Adipose tissue (tissue), 3 donors: Measurements from ENCODE around the gene DNAJB5. TPM values are rescaled to one million over a fixed set of nuclear protein-coding genes. Genes with fewer than 3 reads are reported as not detected.

ENCODE experiments used
- H3K27ac ChIP-seq: one replicate; pipeline ENCODE4 v1.5.1; 2013; ENCODE audit warnings: low read depth, low read length
- WGBS, 3 donors: extraction: QIAGEN DNeasy Blood & Tissue Kit; methylation state at CpG; one replicate each; pipeline ENCODE4 v1.1.7; 2013; 5-methylcytosine and 5-hydroxymethylcytosine counted together
- polyA plus RNA-seq, 3 donors: library from polyadenylated mRNA; stranded (reverse); fragments of 200-250 nt; gene quantifications; one replicate each; pipeline ENCODE4 v1.2.3, GENCODE V29; 2013
- donor health status: healthy with polysubstance abuse.
- donor health status: Bipolar disorder and iron deficiency.
- donor health status: healthy.

Gene DNAJB5
- polyA plus RNA-seq, 3 donors, result 2.3 to 9.3 (median 7.8) TPM

GRCh38 chr9:35029852-35030251 is 40.3 kb downstream of the DNAJB5 start:
- H3K27ac ChIP-seq, result no peak overlapping the region
- 72 to 82% (median 75%) methylated on average over 2 of the region's 2 CpGs for WGBS, 3 donors

DNA sequence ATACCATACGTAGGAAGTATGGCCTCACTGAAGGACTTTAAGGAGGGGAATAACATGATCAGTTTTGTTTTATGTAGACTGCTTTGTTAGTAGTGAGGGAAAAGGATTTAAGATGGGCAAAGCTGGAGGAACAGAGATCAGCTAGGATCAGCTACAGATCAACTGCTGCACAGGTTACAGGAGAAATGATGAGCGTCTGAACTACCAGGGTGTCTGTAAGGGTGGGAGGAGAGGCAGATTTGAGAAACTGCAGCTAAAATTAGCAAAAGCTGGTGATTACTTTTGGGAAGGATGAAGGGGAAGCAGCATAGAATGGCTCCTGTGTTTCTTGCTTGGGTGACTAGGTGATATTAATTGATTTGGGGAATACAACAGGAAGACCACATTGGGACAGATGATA is 43.6 kb downstream of the DNAJB5 start:
- WGBS, 3 donors, result 92 to 96% (median 93%) methylated on average over 2 of the region's 2 CpGs
- no peak overlapping the region for H3K27ac ChIP-seq

- 37 to 66% (median 45%) methylated on average over 48 of the region's 48 CpGs for WGBS, 3 donors
- no peak overlapping the region for H3K27ac ChIP-seq
These were observed 46.5 kb downstream of the DNAJB5 start for GRCh38 chr9:35035851-35036701.

- no peak overlapping the region for H3K27ac ChIP-seq
- 54 to 89% (median 56%) methylated on average over 3 of the region's 3 CpGs for WGBS, 3 donors
These were observed 52.6 kb downstream of the DNAJB5 start for GRCh38 chr9:35042081-35042604.

DNA sequence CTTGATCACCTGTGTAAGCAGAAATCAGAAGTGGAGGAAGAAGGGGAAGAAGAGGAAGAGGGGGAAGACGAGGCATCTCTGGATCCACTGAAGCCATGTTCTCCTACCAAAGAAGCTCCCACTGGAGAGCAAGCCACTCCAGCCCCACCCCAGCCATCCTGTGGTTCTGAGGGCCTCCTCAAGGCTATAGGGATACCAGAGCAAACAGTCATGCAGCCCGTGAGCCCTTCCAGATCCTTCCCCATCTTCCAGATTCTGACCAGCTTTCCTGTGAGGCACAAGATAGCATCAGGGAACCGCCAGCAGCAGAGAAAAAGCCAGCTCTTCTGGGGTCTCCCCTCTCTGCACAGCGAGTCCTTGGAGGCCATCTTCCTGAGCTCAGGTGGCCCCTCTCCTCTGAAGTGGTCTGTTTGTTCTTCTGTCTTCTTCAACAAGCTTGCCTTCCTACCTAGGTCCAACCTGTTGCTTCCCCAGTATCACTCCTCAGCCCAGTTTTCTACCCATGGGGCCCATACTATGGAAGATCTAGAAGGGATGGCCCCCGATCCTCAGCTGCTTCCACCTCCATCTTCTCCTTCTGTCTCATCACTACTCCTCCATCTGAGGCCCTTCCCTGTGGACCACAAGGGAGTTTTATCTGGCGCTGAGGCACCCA is 53.5 kb downstream of the DNAJB5 start:
- WGBS, 3 donors, result 90 to 95% (median 90%) methylated on average over 6 of the region's 6 CpGs

GRCh38 chr9:35044071-35044470 is 54.5 kb downstream of the DNAJB5 start:
- H3K27ac ChIP-seq, result no peak overlapping the region
- WGBS, 3 donors, result 79 to 87% (median 86%) methylated on average over 3 of the region's 3 CpGs

More for the DNA sequence above, 53.5 kb downstream of the DNAJB5 start:
- no peak overlapping the region for H3K27ac ChIP-seq

Other genes with a start within 250 kb of the DNAJB5 start
- under 1 TPM; 0.03 to 0.34 (median 0.19) TPM for gene PHF24, start 31.5 kb upstream of the DNAJB5 start, polyA plus RNA-seq
- gene VCP, start 82.9 kb downstream of the DNAJB5 start, polyA plus RNA-seq, result 100 to 1,000 TPM in 1 of 3 donors, 10 to 100 TPM in 2; 53.4 to 148 (median 54.3) TPM
- gene FANCG, start 90.2 kb downstream of the DNAJB5 start, polyA plus RNA-seq, result 10 to 100 TPM in 1 of 3 donors, 1 to 10 TPM in 2; 5.6 to 12.0 (median 8.5) TPM
- gene PIGO, start 106.8 kb downstream of the DNAJB5 start, polyA plus RNA-seq, result 10 to 100 TPM; 13.5 to 17.8 (median 15.0) TPM
- 100 to 1,000 TPM in 1 of 3 donors, 10 to 100 TPM in 2; 67.7 to 110 (median 79.7) TPM for gene STOML2, start 113.4 kb downstream of the DNAJB5 start, polyA plus RNA-seq
- 10 to 100 TPM in 2 of 3 donors, 1 to 10 TPM in 1; 4.7 to 16.4 (median 15.5) TPM for gene ATOSB, start 126.1 kb downstream of the DNAJB5 start, polyA plus RNA-seq
- 10 to 100 TPM in 2 of 3 donors, 1 to 10 TPM in 1; 9.9 to 21.9 (median 14.3) TPM for gene UNC13B, start 172.3 kb downstream of the DNAJB5 start, polyA plus RNA-seq